IMR-90 (cell line): ENCODE measurements around the gene PTBP2.

Experiments
- CEBPB ChIP-seq: IDR thresholded peaks from 2 replicates; pipeline ENCODE4 v1.6.1; 2012; ENCODE audit warnings: low read depth, low read length, improper control_type of control experiment
- CHD1 ChIP-seq: IDR thresholded peaks from 2 replicates; pipeline ENCODE4 v1.6.1; 2012; ENCODE audit warnings: low read depth, low read length, improper control_type of control experiment
- CTCF ChIP-seq: conservative IDR thresholded peaks from 2 replicates; pipeline ENCODE4 v1.5.1; 2012; ENCODE audit warnings: mild to moderate bottlenecking, low read depth, low read length, improper control_type of control experiment
- MAFK ChIP-seq: IDR thresholded peaks from 2 replicates; pipeline ENCODE4 v1.6.1; 2012; ENCODE audit warnings: low read depth, low read length, improper control_type of control experiment
- POLR2A ChIP-seq: IDR thresholded peaks from 2 replicates; pipeline ENCODE4 v1.6.1; 2012; ENCODE audit warnings: mild to moderate bottlenecking, low read depth, low read length
- RAD21 ChIP-seq: IDR thresholded peaks from 2 replicates; pipeline ENCODE4 v1.6.1; 2012; ENCODE audit warnings: low read length, improper control_type of control experiment
- RCOR1 ChIP-seq: IDR thresholded peaks from 2 replicates; pipeline ENCODE4 v1.6.1; 2012; ENCODE audit warnings: mild to moderate bottlenecking, low read length, improper control_type of control experiment; ENCODE audit not compliant: insufficient replicate concordance
- RFX5 ChIP-seq: IDR thresholded peaks from 2 replicates; pipeline ENCODE4 v1.8.0; 2012; ENCODE audit warnings: low read depth, mild to moderate bottlenecking, low read length, moderate library complexity
- SMC3 ChIP-seq: fragments of 150-350 bp; IDR thresholded peaks from 2 replicates; pipeline ENCODE4 v1.6.1; 2016; ENCODE audit warnings: low read depth, mild to moderate bottlenecking, antibody characterized with exemption, low read length, moderate library complexity
- USF2 ChIP-seq: fragments of 150-350 bp; IDR thresholded peaks from 2 replicates; pipeline ENCODE4 v1.6.1; 2017; ENCODE audit warnings: mild to moderate bottlenecking, antibody characterized with exemption, low read length, low read depth

DNA sequence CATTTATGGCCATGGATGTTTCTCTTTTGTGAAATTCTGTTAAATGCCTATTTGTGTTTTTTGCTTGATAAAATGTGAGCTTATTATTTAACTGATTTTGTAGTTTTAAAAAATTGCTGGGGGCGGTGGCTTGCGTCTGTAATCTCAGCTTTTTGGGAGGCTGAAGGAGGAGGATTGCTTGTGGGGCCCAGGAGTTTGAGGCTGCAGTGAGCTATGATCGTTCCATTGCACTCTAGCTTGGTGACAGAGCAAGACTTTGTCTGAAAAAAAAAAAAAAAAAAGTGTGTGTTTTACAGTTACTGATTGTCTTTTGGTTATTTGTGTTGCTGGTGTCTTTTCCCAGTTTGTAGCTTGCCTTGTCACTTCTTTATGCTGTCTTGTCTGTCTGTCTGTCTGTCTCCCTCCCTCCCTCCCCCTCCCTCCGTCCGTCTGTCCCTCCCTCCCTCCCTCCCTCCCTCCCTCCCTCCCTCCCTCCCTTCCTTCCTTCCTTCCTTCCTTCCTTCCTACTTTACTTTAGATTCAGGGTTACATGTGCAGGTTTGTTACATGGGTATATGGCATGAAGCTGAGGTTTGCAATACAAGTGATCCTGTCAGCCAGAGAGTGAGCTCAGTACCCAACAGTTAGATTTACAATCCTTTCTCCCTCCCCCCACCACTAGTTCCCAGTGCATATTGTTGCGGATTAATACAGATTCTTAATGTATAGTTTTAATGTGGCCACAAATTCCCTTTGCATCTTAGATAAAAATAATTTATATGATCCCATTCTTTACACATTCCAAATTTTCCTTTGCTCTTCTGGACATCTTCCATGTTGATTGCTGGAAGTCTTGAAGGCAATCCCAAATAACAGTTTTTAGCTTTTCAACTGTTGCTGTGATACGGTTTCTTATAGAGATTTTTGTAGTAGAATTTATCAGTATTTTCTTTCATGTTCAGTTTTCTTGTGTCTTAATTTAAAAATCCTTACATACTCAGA lies 25.1 kb downstream of the PTBP2 start:
- no peak for TF ChIP-seq SMC3
- TF ChIP-seq CTCF, result no peak
- TF ChIP-seq RFX5, result no peak
- TF ChIP-seq POLR2A, result no peak
- TF ChIP-seq RCOR1, result no peak
- no peak for TF ChIP-seq CEBPB
- no peak for TF ChIP-seq USF2
- TF ChIP-seq CHD1, result no peak
- TF ChIP-seq MAFK, result no peak
- no peak for TF ChIP-seq RAD21
